ENCODE data around the gene DNM3. TPM values are rescaled to one million over a fixed set of nuclear protein-coding genes. Genes with fewer than 3 reads are reported as not detected.
A peak's percentile ranks its signal among the peaks of the same experiment; 100 is the strongest.

The DNM3 gene
- total and polyA plus RNA-seq, 2 experiments from 2014 or later = 5.2 to 12.2 TPM

GRCh38 chr1:172184506-172185191 is 343.4 kb downstream of the DNM3 start:
- no peaks in the 10 kb centered on the region for H3K36me3 ChIP-seq (ENCODE audit: insufficient read depth)
- H3K27ac ChIP-seq (ENCODE audit: low read depth) = peak overlapping the region; percentile 15
- peak overlapping the region; percentile 24 for H3K4me3 ChIP-seq
- H2AFZ ChIP-seq = no peak overlapping the region
- H3K79me2 ChIP-seq (replicated peaks; ENCODE audit: insufficient read depth) = no peaks in the 10 kb centered on the region
- peaks cover 43% of the 10 kb centered on the region for H3K4me1 ChIP-seq (ENCODE audit: insufficient read depth)
- peak overlapping the region; percentile 90 for H3K27ac Mint-ChIP-seq
- no peaks in the 10 kb centered on the region for H3K9me3 Mint-ChIP-seq
- TF ChIP-seq EZH2phosphoT487 (IDR thresholded peaks at IDR 0.05; ENCODE audit: unreplicated experiment) (no peak), STAT1 (IDR thresholded peaks at IDR 0.05; ENCODE audit: unreplicated experiment) (no peak), NANOG (IDR thresholded peaks at IDR 0.05; ENCODE audit: borderline replicate concordance) (no peak), ZNF331 (CRISPR knock-in tag; IDR thresholded peaks at IDR 0.05; ENCODE audit: low read depth) (no peak), ZNF114 (CRISPR knock-in tag; IDR thresholded peaks at IDR 0.05) (no peak), REST (IDR thresholded peaks at IDR 0.05; ENCODE audit: unreplicated experiment) (no peak), CREB1 (CRISPR knock-in tag; IDR thresholded peaks at IDR 0.05; ENCODE audit: low read depth) (no peak), POLR2AphosphoS5 (IDR thresholded peaks at IDR 0.05; ENCODE audit: low read depth) (no peak), JUNB (IDR thresholded peaks at IDR 0.05; ENCODE audit: unreplicated experiment) (no peak), ZNF462 (CRISPR knock-in tag; IDR thresholded peaks at IDR 0.05) (no peak), EZH2 (IDR thresholded peaks at IDR 0.05; ENCODE audit: low read depth, unreplicated experiment) (no peak)
- ATAC-seq = peak; percentile 43; the same call in 1 of the 3 replicates
- no peaks in the 10 kb centered on the region for H3K36me3 Mint-ChIP-seq (ENCODE audit: low read depth)
- no peaks in the 10 kb centered on the region for H4K20me1 ChIP-seq (replicated peaks; ENCODE audit: insufficient read depth)
- peak overlapping the region; percentile 59 for H3K4me2 ChIP-seq
- H3K4me1 Mint-ChIP-seq = peaks cover 40% of the 10 kb centered on the region
- peak overlapping the region; percentile 14; the same call in 1 of the 3 replicates for H3K4me3 Mint-ChIP-seq
- no peaks in the 10 kb centered on the region for H3F3A ChIP-seq (replicated peaks; ENCODE audit: low read depth)
- no peaks in the 10 kb centered on the region for H3K27me3 ChIP-seq (ENCODE audit: insufficient read depth)
- H3K27me3 Mint-ChIP-seq (ENCODE audit: insufficient read depth, low read depth, poor library complexity) = no peaks in the 10 kb centered on the region
- H3K9me2 ChIP-seq (ENCODE audit: insufficient read depth) = 0 out of 2 replicates have a peak, but pooled peaks cover 5% of the 10 kb centered on the region
- DNase-seq (ENCODE audit: low spot score) = peak; percentile 12
